ENCODE measurements around the gene HRAS. TPM values are rescaled to one million over a fixed set of nuclear protein-coding genes. Genes with fewer than 3 reads are reported as not detected.

HRAS gene
- total RNA-seq, 2 donors from 2014 or later: 13.0 to 15.8 TPM

GRCh38 chr11:498297-499181, 36.8 kb downstream of the HRAS start:
- intact Hi-C loops (cut with DNase I): no loop called here
- Histone ChIP-seq H3K36me3 (replicated peaks in 1 of 2; ENCODE audit: insufficient read depth in 1 of 2, low read depth in 2 of 2) (peaks cover 0 to 42% of the 10 kb centered on the region in 2 donors), H3K4me3 (no peak overlapping the region), H3K27ac (no peak overlapping the region), H3K4me1 (peaks cover under 1% of the 10 kb centered on the region), H3K27me3 (no peaks in the 10 kb centered on the region), H3K9me3 (no peaks in the 10 kb centered on the region)
- no peak for DNase-seq
- ATAC-seq: no peak
- WGBS, 2 donors: 90 to 100% methylated on average over 1 to 28 of the region's 39 CpGs
- TF ChIP-seq CTCF (IDR thresholded peaks at IDR 0.05) (no peak), POLR2A (IDR thresholded peaks at IDR 0.05) (no peak)

GRCh38 chr11:497565-498296, 37.6 kb downstream of the HRAS start:
- intact Hi-C loops (cut with DNase I): no loop called here
- no peak for TF ChIP-seq POLR2A (IDR thresholded peaks at IDR 0.05)
- no peak for TF ChIP-seq CTCF (IDR thresholded peaks at IDR 0.05)
- DNase-seq: no peak
- no peaks in the 10 kb centered on the region for H3K9me3 ChIP-seq
- no peaks in the 10 kb centered on the region for H3K27me3 ChIP-seq
- no peak overlapping the region for H3K27ac ChIP-seq
- no peaks in the 10 kb centered on the region for H3K4me1 ChIP-seq
- no peak for ATAC-seq
- H3K36me3 ChIP-seq (replicated peaks in 1 of 2; ENCODE audit: insufficient read depth in 1 of 2, low read depth in 2 of 2): peaks cover 0 to 42% of the 10 kb centered on the region in 2 donors
- no peak overlapping the region for H3K4me3 ChIP-seq
- 94 to 95% methylated on average over 28 to 31 of the region's 31 CpGs for WGBS, 2 donors

- no peak for TF ChIP-seq POLR2A (IDR thresholded peaks at IDR 0.05)
- TF ChIP-seq CTCF (IDR thresholded peaks at IDR 0.05): no peak
- DNase-seq (no peak), ATAC-seq (no peak)
- Histone ChIP-seq H3K4me1 (no peaks in the 10 kb centered on the region), H3K9me3 (no peaks in the 10 kb centered on the region), H3K27me3 (no peaks in the 10 kb centered on the region), H3K27ac (no peak overlapping the region), H3K4me3 (no peak overlapping the region), H3K36me3 (replicated peaks in 1 of 2; ENCODE audit: insufficient read depth in 1 of 2, low read depth in 2 of 2) (peaks cover 0 to 42% of the 10 kb centered on the region in 2 donors)
- WGBS, 2 donors: 92 to 95% methylated on average over 34 of the region's 34 CpGs
- intact Hi-C loops (cut with DNase I): no loop called here
These were observed 38.4 kb downstream of the HRAS start for GRCh38 chr11:496834-497564.

GRCh38 chr11:495537-495931, 39.8 kb downstream of the HRAS start:
- no peaks in the 10 kb centered on the region for H3K27me3 ChIP-seq
- intact Hi-C loops (cut with DNase I): no loop called here
- ATAC-seq: no peak
- H3K4me1 ChIP-seq: no peaks in the 10 kb centered on the region
- DNase-seq: no peak
- H3K36me3 ChIP-seq (replicated peaks in 1 of 2; ENCODE audit: insufficient read depth in 1 of 2, low read depth in 2 of 2): peaks cover 0 to 41% of the 10 kb centered on the region in 2 donors
- 77 to 80% methylated on average over 10 of the region's 10 CpGs for WGBS, 2 donors
- no peak overlapping the region for H3K27ac ChIP-seq
- no peak for TF ChIP-seq POLR2A (IDR thresholded peaks at IDR 0.05)
- TF ChIP-seq CTCF (IDR thresholded peaks at IDR 0.05): no peak
- H3K4me3 ChIP-seq: no peak overlapping the region
- H3K9me3 ChIP-seq: no peaks in the 10 kb centered on the region

Data from body of pancreas (tissue), 4 donors.